ENCODE data around the gene CDC5L. TPM values are rescaled to one million over a fixed set of nuclear protein-coding genes. Genes with fewer than 3 reads are reported as not detected.
A peak's percentile ranks its signal among the peaks of the same experiment; 100 is the strongest.

Gene CDC5L
- total RNA-seq, 1 experiment from 2014 or later: 22.6 TPM

- no peak for DNase-seq (ENCODE audit: low read depth)
Measured at GRCh38 chr6:44473393-44474189, 86.1 kb downstream of the CDC5L start.

GRCh38 chr6:44474190-44474631, 86.7 kb downstream of the CDC5L start:
- DNase-seq (ENCODE audit: low read depth): no peak

GRCh38 chr6:44474643-44475042, 87.1 kb downstream of the CDC5L start:
- DNase-seq (ENCODE audit: low read depth): no peak

GRCh38 chr6:44475417-44475778, 87.9 kb downstream of the CDC5L start:
- DNase-seq (ENCODE audit: low read depth): no peak

GRCh38 chr6:44475779-44476434, 88.4 kb downstream of the CDC5L start:
- peak; percentile 76 for DNase-seq (ENCODE audit: low read depth)

- DNase-seq (ENCODE audit: low read depth): no peak
Measured at GRCh38 chr6:44476849-44477248, 89.3 kb downstream of the CDC5L start.

GRCh38 chr6:44477293-44477894, 89.9 kb downstream of the CDC5L start:
- no peak for DNase-seq (ENCODE audit: low read depth)

- no peak for DNase-seq (ENCODE audit: low read depth)
Measured at GRCh38 chr6:44478158-44478557, 90.7 kb downstream of the CDC5L start.

- no peak for DNase-seq (ENCODE audit: low read depth)
Measured at GRCh38 chr6:44478591-44479254, 91.2 kb downstream of the CDC5L start.

GRCh38 chr6:44480097-44480541, 92.6 kb downstream of the CDC5L start:
- no peak for DNase-seq (ENCODE audit: low read depth)

- no peak for DNase-seq (ENCODE audit: low read depth)
Measured at GRCh38 chr6:44481056-44481455, 93.5 kb downstream of the CDC5L start.

- no peak for DNase-seq (ENCODE audit: low read depth)
Measured at GRCh38 chr6:44481760-44482159, 94.3 kb downstream of the CDC5L start.

- no peak for DNase-seq (ENCODE audit: low read depth)
Measured at GRCh38 chr6:44485601-44486401, 98.3 kb downstream of the CDC5L start.

GRCh38 chr6:44487002-44487401, 99.5 kb downstream of the CDC5L start:
- no peak for DNase-seq (ENCODE audit: low read depth)

GRCh38 chr6:44487586-44487985, 100.1 kb downstream of the CDC5L start:
- no peak for DNase-seq (ENCODE audit: low read depth)

GRCh38 chr6:44489910-44490604, 102.6 kb downstream of the CDC5L start:
- peak; percentile 95 for DNase-seq (ENCODE audit: low read depth)

- DNase-seq (ENCODE audit: low read depth): no peak
Measured at GRCh38 chr6:44493132-44493531, 105.6 kb downstream of the CDC5L start.

GRCh38 chr6:44493593-44493992, 106.1 kb downstream of the CDC5L start:
- no peak for DNase-seq (ENCODE audit: low read depth)

GRCh38 chr6:44494011-44494501, 106.5 kb downstream of the CDC5L start:
- peak; percentile 77 for DNase-seq (ENCODE audit: low read depth)
